H1 (cell line): ENCODE results near the gene RNF4. TPM values are rescaled to one million over a fixed set of nuclear protein-coding genes. Genes with fewer than 3 reads are reported as not detected.

Experiments
- CTCF ChIA-PET: fragments of 300-600 bp; sonication (Branson Sonifier 250); formaldehyde crosslinking; loops from one replicate; lab custom pipeline; 2021; ENCODE audit not compliant: partially characterized antibody; lab: Charles Lee
- POLR2A ChIA-PET: fragments of 300-600 bp; sonication (Branson Sonifier 250); formaldehyde crosslinking; loops from one replicate; lab custom pipeline; 2021; ENCODE audit warnings: inconsistent platforms; ENCODE audit not compliant: partially characterized antibody; lab: Charles Lee
- DNase-seq, 2 experiments: peaks; one replicate each; pipeline versions ENCODE4 v3.0.0 to v3.0.0-alpha.2; 2010 to 2022; ENCODE audit warnings: low spot score in 2 of 2, low read depth in 1 of 2, mixed read lengths in 1 of 2
- FAIRE-seq: peaks from 2 replicates; lab custom pipeline; 2011; peaks lifted over from hg19 to GRCh38; lab: Jason Lieb, UNC
- H2AFZ ChIP-seq: 2 replicates; pipeline ENCODE4 v1.8.1; 2012; ENCODE audit warnings: low read length, inconsistent platforms
- H2AK5ac ChIP-seq: 2 replicates; pipeline ENCODE4 v1.6.1; 2013; ENCODE audit warnings: low read depth, low read length
- H2BK120ac ChIP-seq: replicated peaks from 2 replicates; pipeline ENCODE3; 2013; ENCODE audit warnings: low read depth, low read length, inconsistent platforms
- H2BK12ac ChIP-seq: 2 replicates; pipeline ENCODE4 v1.6.1; 2013; ENCODE audit warnings: low read depth, low read length
- H2BK15ac ChIP-seq: 2 replicates; pipeline ENCODE4 v1.6.1; 2013; ENCODE audit warnings: low read length
- H2BK20ac ChIP-seq: 2 replicates; pipeline ENCODE4 v1.6.1; 2013; ENCODE audit warnings: low read length
- H2BK5ac ChIP-seq: 2 replicates; pipeline ENCODE4 v1.6.1; 2013; ENCODE audit warnings: low read depth, low read length
- H3K14ac ChIP-seq: 2 replicates; pipeline ENCODE4 v1.6.1; 2013; ENCODE audit warnings: inconsistent platforms; ENCODE audit not compliant: insufficient read length
- H3K18ac ChIP-seq: 2 replicates; pipeline ENCODE4 v1.6.1; 2013; ENCODE audit warnings: low read length; ENCODE audit errors: extremely low read depth
- H3K23ac ChIP-seq: 2 replicates; pipeline ENCODE4 v1.6.1; 2013; ENCODE audit warnings: inconsistent platforms; ENCODE audit not compliant: insufficient read length
- H3K23me2 ChIP-seq: 2 replicates; pipeline ENCODE4 v1.6.1; 2013; ENCODE audit warnings: low read depth, low read length
- H3K27ac ChIP-seq: 2 replicates; pipeline ENCODE4 v1.6.1; 2011; ENCODE audit warnings: low read depth, low read length, inconsistent platforms
- H3K27me3 ChIP-seq, 4 experiments: replicated peaks in 1 of 4; 1 replicate in 1 of 4; 2 replicates in 3 of 4; pipeline versions ENCODE4 v1.6.1 to v1.8.1; 2011 to 2013; ENCODE audit warnings: low read length in 3 of 4, mild to moderate bottlenecking in 3 of 4, inconsistent platforms in 2 of 4, mixed read lengths in 2 of 4, moderate library complexity in 1 of 4; ENCODE audit not compliant: control insufficient read depth in 3 of 4, insufficient read depth in 3 of 4; ENCODE audit errors: extremely low read depth in 1 of 4
- H3K36me3 ChIP-seq, 4 experiments: 2 replicates each; pipeline versions ENCODE4 v1.6.1 to v1.8.1; 2011 to 2013; ENCODE audit warnings: mild to moderate bottlenecking in 4 of 4, low read length in 3 of 4, moderate library complexity in 2 of 4, control low read depth in 1 of 4, inconsistent platforms in 1 of 4; ENCODE audit not compliant: insufficient read depth in 4 of 4, control insufficient read depth in 2 of 4
- H3K4ac ChIP-seq: replicated peaks from 2 replicates; pipeline ENCODE3; 2013; ENCODE audit warnings: low read length, low read depth, mixed read lengths, inconsistent platforms; ENCODE audit not compliant: insufficient read length
- H3K4me1 ChIP-seq, 4 experiments: replicated peaks in 1 of 4; 1 replicate in 1 of 4; 2 replicates in 3 of 4; pipeline versions ENCODE4 v1.6.1 to v1.8.1; 2011 to 2013; ENCODE audit warnings: low read length in 3 of 4, inconsistent platforms in 2 of 4, mixed read lengths in 1 of 4; ENCODE audit not compliant: insufficient read depth in 4 of 4, control insufficient read depth in 3 of 4
- H3K4me2 ChIP-seq, 2 experiments: 2 replicates each; pipeline versions ENCODE4 v1.6.1 to v1.8.1; 2011 to 2013; ENCODE audit warnings: low read depth in 2 of 2, low read length in 2 of 2, control low read depth in 1 of 2, inconsistent platforms in 1 of 2, mild to moderate bottlenecking in 1 of 2; ENCODE audit not compliant: insufficient read depth in 1 of 2
- H3K4me3 ChIP-seq, 4 experiments: fragments of 200-600, 300-600 bp in 1 of 4; sonication (generic), shearing (Covaris generic), sonication (Bioruptor Twin) in 1 of 4; 2 replicates each; pipeline versions ENCODE4 v1.5.1 to v1.8.1; 2011 to 2016; ENCODE audit warnings: low read length in 4 of 4, low read depth in 3 of 4, control low read depth in 2 of 4, inconsistent platforms in 2 of 4, mild to moderate bottlenecking in 2 of 4, mixed read lengths in 1 of 4, moderate library complexity in 1 of 4; ENCODE audit not compliant: insufficient read depth in 2 of 4; ENCODE audit errors: extremely low read depth in 1 of 4
- H3K56ac ChIP-seq: replicated peaks from 2 replicates; pipeline ENCODE3; 2013; ENCODE audit warnings: low read depth, mild to moderate bottlenecking, mixed read lengths, low read length, inconsistent platforms; ENCODE audit not compliant: insufficient read length
- H3K79me1 ChIP-seq: 2 replicates; pipeline ENCODE4 v1.6.1; 2013; ENCODE audit warnings: low read depth, low read length, control low read depth
- H3K79me2 ChIP-seq, 2 experiments: 2 replicates each; pipeline versions ENCODE4 v1.6.1 to v1.8.1; 2012 to 2013; ENCODE audit warnings: low read length in 2 of 2, mild to moderate bottlenecking in 2 of 2, inconsistent platforms in 1 of 2; ENCODE audit not compliant: insufficient read depth in 2 of 2, control insufficient read depth in 1 of 2
- H3K9ac ChIP-seq, 4 experiments: replicated peaks in 1 of 4; 1 replicate in 1 of 4; 2 replicates in 3 of 4; pipeline versions ENCODE4 v1.6.1 to v1.8.1; 2011 to 2013; ENCODE audit warnings: low read depth in 3 of 4, low read length in 3 of 4, control low read depth in 2 of 4, mild to moderate bottlenecking in 2 of 4, moderate library complexity in 2 of 4, inconsistent platforms in 1 of 4; ENCODE audit errors: extremely low read depth in 1 of 4
- H3K9me3 ChIP-seq, 2 experiments: 2 replicates each; pipeline versions ENCODE4 v1.6.1 to v1.8.1; 2012 to 2013; ENCODE audit warnings: mild to moderate bottlenecking in 2 of 2, moderate library complexity in 2 of 2, control low read depth in 1 of 2, inconsistent platforms in 1 of 2, low read depth in 1 of 2, low read length in 1 of 2, mixed read lengths in 1 of 2; ENCODE audit not compliant: insufficient read depth in 2 of 2
- H4K20me1 ChIP-seq, 2 experiments: replicated peaks in 1 of 2; 2 replicates each; pipeline versions ENCODE3 to v1.8.1; 2011 to 2013; ENCODE audit warnings: inconsistent platforms in 2 of 2, low read length in 2 of 2, mild to moderate bottlenecking in 1 of 2; ENCODE audit not compliant: insufficient read depth in 2 of 2, control insufficient read depth in 1 of 2
- H4K5ac ChIP-seq: 2 replicates; pipeline ENCODE4 v1.6.1; 2013; ENCODE audit warnings: low read length, low read depth, mixed read lengths, inconsistent platforms; ENCODE audit not compliant: insufficient read length
- H4K8ac ChIP-seq: 2 replicates; pipeline ENCODE4 v1.8.0; 2013; ENCODE audit warnings: mild to moderate bottlenecking, moderate library complexity, low read length, inconsistent platforms; ENCODE audit not compliant: insufficient read depth; ENCODE audit errors: extremely low read depth
- H4K91ac ChIP-seq: replicated peaks from 2 replicates; pipeline ENCODE3; 2013; ENCODE audit warnings: low read length, mixed read lengths, inconsistent platforms; ENCODE audit not compliant: insufficient read length
- ATF2 ChIP-seq: IDR thresholded peaks from 2 replicates; pipeline ENCODE4 v1.6.1; 2012; ENCODE audit warnings: low read length, inconsistent platforms
- CTCF ChIP-seq, 3 experiments: IDR thresholded peaks; 1 replicate in 2 of 3; 2 replicates in 1 of 3; pipeline versions ENCODE4 v1.5.1 to v1.6.1; 2011; ENCODE audit warnings: low read length in 3 of 3, mild to moderate bottlenecking in 3 of 3, inconsistent platforms in 2 of 3, low read depth in 1 of 3, moderate library complexity in 1 of 3; ENCODE audit not compliant: insufficient read depth in 1 of 3; ENCODE audit errors: control extremely low read depth in 1 of 3
- EP300 ChIP-seq, 2 experiments: IDR thresholded peaks; 1 replicate in 1 of 2; 2 replicates in 1 of 2; pipeline ENCODE4 v1.6.1; 2011 to 2012; ENCODE audit warnings: low read depth in 2 of 2, low read length in 2 of 2, mild to moderate bottlenecking in 2 of 2, borderline replicate concordance in 1 of 2, inconsistent platforms in 1 of 2, moderate library complexity in 1 of 2
- FOSL1 ChIP-seq: IDR thresholded peaks from 2 replicates; pipeline ENCODE4 v1.6.1; 2011; ENCODE audit warnings: mild to moderate bottlenecking, low read depth, low read length, moderate library complexity; ENCODE audit not compliant: insufficient read depth
- JUND ChIP-seq: IDR thresholded peaks from 2 replicates; pipeline ENCODE4 v1.6.1; 2011; ENCODE audit warnings: mild to moderate bottlenecking, improper control_type of control experiment, low read length
- KDM4A ChIP-seq: IDR thresholded peaks from one replicate; pipeline ENCODE4 v1.7.1; 2012; ENCODE audit warnings: low read depth, mild to moderate bottlenecking, moderate library complexity, low read length, inconsistent platforms; ENCODE audit not compliant: severe bottlenecking
- SP1 ChIP-seq: IDR thresholded peaks from 2 replicates; pipeline ENCODE4 v1.6.1; 2011; ENCODE audit warnings: low read depth, low read length
- WGBS, 2 experiments: shearing (Covaris generic) in 1 of 2; methylation state at CpG; one replicate each; pipeline versions ENCODE4 v1.1.6 to v1.1.7; 2013 to 2015; ENCODE audit warnings: low lambda C conversion rate in 2 of 2, mixed read lengths in 2 of 2, inconsistent platforms in 1 of 2, low coverage in 1 of 2, missing lambda C conversion rate in 1 of 2; ENCODE audit not compliant: insufficient replicate concordance in 2 of 2, insufficient coverage in 1 of 2, insufficient read length in 1 of 2; ENCODE audit errors: extremely low coverage in 1 of 2, missing lambda C conversion rate in 1 of 2; 5-methylcytosine and 5-hydroxymethylcytosine counted together
- polyA plus RNA-seq, 7 experiments: library from polyadenylated mRNA; depleted of rRNA in 3 of 7; stranded (reverse) in 5 of 7; unstranded in 2 of 7; fragments of >200 nt in 5 of 7; fragments of 200-250 nt in 2 of 7; gene quantifications; 1 replicate in 5 of 7; 2 replicates in 1 of 7; 4 replicates in 1 of 7; pipeline versions ENCODE4 v1.2.1 to v1.2.3, GENCODE V29; 2011 to 2013; ENCODE audit warnings: missing spikeins in 2 of 7, mixed read lengths in 2 of 7
- total RNA-seq: library from RNA; stranded (reverse); fragmentation: NEBNext Ultra II Directional; extraction: Animal tissue kit (Norgen Biotek cat#: 25700); gene quantifications from 2 replicates; pipeline ENCODE4 v1.2.1, GENCODE V29; 2021

RNF4 gene
- total and polyA plus RNA-seq, 2 of the 8 experiments (the other 6 are each of a cell fraction or from before 2014, with no cell fraction given), result 68.2 to 78.9 TPM

GRCh38 chr4:2461246-2461960, 7.5 kb upstream of the RNF4 start:
- Histone ChIP-seq H3K36me3 (no peaks in the 10 kb centered on the region), H2BK120ac (no peak overlapping the region), H3K4ac (no peak overlapping the region), H4K91ac (no peak overlapping the region), H2AFZ (no peak overlapping the region), H3K23me2 (peaks cover 3% of the 10 kb centered on the region; the same call in 1 of the 2 replicates), H2BK20ac (no peak overlapping the region), H3K4me2 (peak overlapping the region in 1 of 2 experiments; percentile 61; a peak in 1 of 4 replicates), H2BK5ac (no peak overlapping the region), H3K23ac (no peak overlapping the region), H4K5ac (no peak overlapping the region), H4K20me1 (peaks cover 0 to 4% of the 10 kb centered on the region in 2 experiments), H3K4me3 (peak overlapping the region in 1 of 4 experiments; percentile 64; a peak in 1 of 8 replicates), H3K27ac (no peak overlapping the region), H3K4me1 (peaks cover 0 to 10% (median 7%) of the 10 kb centered on the region in 4 experiments; a peak in 6 of 7 replicates), H4K8ac (no peak overlapping the region; the same call in 1 of the 2 replicates), H3K18ac (no peak overlapping the region), H3K79me1 (no peaks in the 10 kb centered on the region; the same call in 1 of the 2 replicates), H3K56ac (no peak overlapping the region), H3K14ac (no peak overlapping the region), H2AK5ac (peak overlapping the region; percentile 7; the same call in 1 of the 2 replicates), H3K27me3 (peaks cover 0 to 20% (median 13%) of the 10 kb centered on the region in 4 experiments; a peak in 5 of 7 replicates), H2BK15ac (no peak overlapping the region), H3K9ac (no peak overlapping the region), H2BK12ac (peak overlapping the region; percentile 71; the same call in 1 of the 2 replicates), H3K79me2 (no peaks in the 10 kb centered on the region), H3K9me3 (no peaks in the 10 kb centered on the region)
- ChIA-PET POLR2A (no interaction called here), CTCF (interaction anchor here (1.5 to 5.7 kb wide), 2 partner anchors 18 to 244 kb away, joined by 4 to 39 read pairs; no protein-coding TSS in a partner anchor)
- DNase-seq (no peak), FAIRE-seq (no peak)
- 83% methylated on average over 15 of the region's 15 CpGs; no CpG with 5 or more reads in 1 of the 2 experiments for WGBS, 2 experiments
- TF ChIP-seq EP300 (IDR thresholded peaks at IDR 0.05; ENCODE audit: borderline replicate concordance in 1 of 2, low read depth in 2 of 2, low read length in 2 of 2) (no peak), SP1 (no peak), CTCF (IDR thresholded peaks at IDR 0.05; ENCODE audit: control extremely low read depth in 1 of 3, insufficient read depth in 1 of 3, low read depth in 1 of 3, low read length in 3 of 3) (no peak), ATF2 (no peak), KDM4A (no peak), JUND (no peak), FOSL1 (no peak)
